Fibroblast of pulmonary artery (primary cell): ENCODE measurements around the gene PCDHGA10.
A peak's percentile ranks its signal among the peaks of the same experiment; 100 is the strongest.
"Not testable (repeated sequence)": the region's sequence is repeated elsewhere in the genome, so short reads cannot be mapped to it uniquely, and the experiment has no call there.

Source experiments
- DNase-seq: peaks from one replicate; pipeline ENCODE4 v3.0.0-alpha.2; 2010; ENCODE audit warnings: low read depth
- H3K4me3 ChIP-seq: replicated peaks from 2 replicates; pipeline ENCODE4 v1.5.1; 2011; ENCODE audit warnings: low read depth, mild to moderate bottlenecking, control low read depth, low read length, moderate library complexity
- CTCF ChIP-seq: IDR thresholded peaks from 2 replicates; pipeline ENCODE4 v1.5.1; 2011; ENCODE audit warnings: mild to moderate bottlenecking, control low read depth, low read length, inconsistent platforms; ENCODE audit errors: missing control alignments

PCDHGA10 gene

GRCh38 chr5:141373673-141374317 is 39.0 kb upstream of the PCDHGA10 start, which contains the start of gene PCDHGA6:
Gene PCDHGA6 (plus strand): TSS chr5:141373891. CDS start chr5:141374084, 193 bp downstream.
- TF ChIP-seq CTCF, result peak; percentile 66
- peak within 1 kb of the TSS; percentile 57 for H3K4me3 ChIP-seq
- peak; percentile 73 for DNase-seq

DNA sequence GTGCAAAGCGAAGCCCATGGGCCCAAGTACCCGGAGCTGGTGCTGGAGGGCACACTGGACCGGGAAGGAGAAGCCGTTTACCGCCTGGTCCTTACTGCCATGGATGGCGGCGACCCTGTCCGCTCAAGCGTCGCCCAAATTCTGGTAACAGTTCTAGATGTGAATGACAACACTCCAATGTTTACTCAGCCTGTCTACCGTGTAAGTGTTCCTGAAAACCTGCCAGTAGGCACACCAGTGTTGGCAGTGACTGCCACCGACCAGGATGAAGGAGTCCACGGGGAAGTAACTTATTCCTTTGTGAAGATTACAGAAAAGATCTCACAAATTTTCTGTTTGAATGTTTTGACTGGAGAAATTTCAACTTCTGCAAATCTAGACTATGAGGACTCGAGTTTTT is 38.2 kb upstream of the PCDHGA10 start:
- no peak for TF ChIP-seq CTCF
- no peak for DNase-seq
- H3K4me3 ChIP-seq, result peak overlapping the region; percentile 57

DNA sequence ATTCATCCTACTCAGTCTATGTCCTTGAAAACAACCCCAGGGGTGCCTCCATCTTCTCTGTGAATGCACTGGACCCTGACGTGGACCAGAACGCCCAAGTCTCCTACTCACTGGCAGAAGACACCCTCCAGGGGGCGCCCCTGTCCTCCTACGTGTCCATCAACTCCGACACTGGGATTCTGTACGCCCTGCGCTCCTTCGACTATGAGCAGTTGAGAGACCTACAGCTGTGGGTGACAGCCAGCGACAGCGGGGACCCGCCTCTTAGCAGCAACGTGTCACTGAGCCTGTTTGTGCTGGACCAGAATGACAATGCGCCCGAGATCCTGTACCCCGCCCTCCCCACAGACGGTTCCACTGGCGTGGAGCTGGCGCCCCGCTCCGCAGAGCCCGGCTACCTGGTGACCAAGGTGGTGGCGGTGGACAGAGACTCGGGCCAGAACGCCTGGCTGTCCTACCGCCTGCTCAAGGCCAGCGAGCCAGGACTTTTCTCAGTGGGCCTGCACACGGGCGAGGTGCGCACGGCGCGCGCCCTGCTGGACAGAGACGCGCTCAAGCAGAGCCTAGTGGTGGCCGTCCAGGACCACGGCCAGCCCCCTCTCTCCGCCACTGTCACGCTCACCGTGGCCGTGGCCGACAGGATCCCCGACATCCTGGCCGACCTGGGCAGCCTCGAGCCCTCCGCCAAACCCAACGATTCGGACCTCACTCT is 37.2 kb upstream of the PCDHGA10 start:
- not testable (repeated sequence) for DNase-seq, H3K4me3 ChIP-seq

DNA sequence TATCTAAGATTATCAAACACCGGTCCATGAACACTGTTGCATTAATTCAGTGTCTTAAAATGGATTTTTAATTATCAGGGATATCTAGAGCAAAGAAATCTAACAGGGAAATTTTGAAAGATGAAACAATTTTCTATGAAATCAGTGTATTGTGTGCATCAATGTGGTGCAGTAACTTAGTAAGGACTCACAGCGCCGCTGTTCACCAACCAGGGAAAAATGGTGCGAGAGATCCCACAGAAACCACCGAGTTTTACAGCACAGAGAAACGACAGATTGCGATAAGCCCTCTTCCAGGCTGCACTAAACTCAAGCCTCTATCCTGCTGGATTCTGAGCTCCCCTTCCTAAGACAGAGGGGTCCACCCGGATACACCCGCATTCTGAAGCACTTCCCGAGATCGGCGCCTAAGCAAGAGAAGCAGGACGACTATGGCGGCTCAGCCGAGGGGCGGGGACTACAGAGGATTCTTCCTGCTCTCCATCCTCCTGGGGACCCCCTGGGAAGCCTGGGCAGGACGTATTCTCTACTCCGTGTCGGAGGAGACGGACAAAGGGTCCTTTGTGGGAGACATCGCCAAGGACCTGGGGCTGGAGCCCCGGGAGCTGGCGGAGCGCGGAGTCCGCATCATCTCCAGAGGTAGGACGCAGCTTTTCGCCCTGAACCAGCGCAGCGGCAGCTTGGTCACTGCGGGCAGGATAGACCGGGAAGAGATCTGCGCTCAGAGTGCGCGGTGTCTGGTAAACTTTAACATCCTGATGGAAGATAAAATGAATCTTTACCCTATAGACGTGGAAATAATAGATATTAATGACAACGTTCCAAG is 30.1 kb upstream of the PCDHGA10 start, which contains the start of gene PCDHGA7:
TSS of gene PCDHGA7 (plus strand) at position 274 of the 826 bp plus-strand sequence. CDS start at position 432, 158 bp downstream.
- peak within 1 kb of the TSS; percentile 57 for H3K4me3 ChIP-seq

DNA sequence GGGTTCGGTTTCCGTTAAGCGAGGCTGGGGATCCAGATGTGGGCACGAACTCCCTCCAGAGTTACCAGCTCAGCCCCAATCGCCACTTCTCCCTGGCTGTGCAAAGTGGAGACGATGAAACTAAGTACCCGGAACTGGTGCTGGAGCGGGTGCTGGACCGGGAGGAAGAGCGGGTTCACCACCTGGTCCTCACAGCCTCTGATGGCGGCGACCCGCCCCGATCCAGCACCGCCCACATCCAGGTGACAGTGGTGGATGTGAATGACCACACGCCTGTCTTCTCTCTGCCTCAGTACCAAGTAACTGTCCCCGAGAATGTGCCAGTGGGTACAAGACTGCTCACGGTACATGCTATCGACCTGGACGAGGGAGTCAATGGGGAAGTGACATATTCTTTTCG is 29.4 kb upstream of the PCDHGA10 start:
- no peak for DNase-seq
- peak overlapping the region; percentile 57 for H3K4me3 ChIP-seq
- TF ChIP-seq CTCF, result no peak

More for the DNA sequence above, 30.1 kb upstream of the PCDHGA10 start, which contains the start of gene PCDHGA7:
- DNase-seq, result peak; percentile 70
- peak; percentile 64 for TF ChIP-seq CTCF

DNA sequence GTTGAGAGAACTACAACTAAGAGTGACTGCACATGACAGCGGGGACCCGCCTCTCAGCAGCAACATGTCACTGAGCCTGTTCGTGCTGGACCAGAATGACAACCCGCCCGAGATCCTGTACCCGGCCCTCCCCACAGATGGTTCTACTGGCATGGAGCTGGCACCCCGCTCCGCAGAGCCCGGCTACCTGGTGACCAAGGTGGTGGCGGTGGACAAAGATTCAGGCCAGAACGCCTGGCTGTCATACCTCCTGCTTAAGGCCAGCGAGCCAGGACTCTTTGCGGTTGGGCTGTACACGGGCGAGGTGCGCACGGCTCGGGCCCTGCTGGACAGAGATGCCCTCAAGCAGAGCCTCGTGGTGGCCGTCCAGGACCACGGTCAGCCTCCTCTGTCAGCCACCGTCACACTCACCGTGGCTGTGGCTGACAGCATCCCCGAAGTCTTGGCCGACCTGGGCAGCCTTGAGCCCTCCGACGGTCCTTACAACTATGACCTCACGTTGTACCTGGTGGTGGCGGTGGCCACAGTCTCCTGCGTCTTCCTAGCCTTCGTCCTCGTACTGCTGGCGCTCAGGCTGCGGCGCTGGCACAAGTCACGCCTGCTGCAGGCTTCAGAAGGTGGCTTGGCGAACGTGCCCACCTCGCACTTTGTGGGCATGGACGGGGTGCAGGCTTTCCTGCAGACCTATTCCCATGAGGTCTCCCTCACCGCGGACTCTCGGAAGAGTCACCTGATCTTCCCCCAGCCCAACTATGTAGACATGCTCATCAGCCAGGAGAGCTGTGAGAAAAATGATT is 28.1 kb upstream of the PCDHGA10 start:
- no peak for DNase-seq
- no peak overlapping the region for H3K4me3 ChIP-seq
- TF ChIP-seq CTCF, result no peak
